PC-9 (cell line): Measurements from ENCODE around the gene PSMA6. TPM values are rescaled to one million over a fixed set of nuclear protein-coding genes. Genes with fewer than 3 reads are reported as not detected.

Experiments used
- Bru-seq: library from RNA; stranded (reverse); fragments of 400-500 nt; gene quantifications from one replicate; lab custom pipeline; 2021; lab: Mats Ljungman, UMichigan
- BruChase-seq, 2 experiments: library from RNA; stranded (reverse); fragments of 400-500 nt; gene quantifications; one replicate each; lab custom pipeline; 2021; lab: Mats Ljungman, UMichigan
- BruUV-seq: library from RNA; stranded (reverse); fragments of 400-500 nt; replicated peaks from 2 replicates; lab custom pipeline; 2021; lab: Mats Ljungman, UMichigan
- CTCF ChIA-PET: fragments of 300-600 bp; sonication (Branson Sonifier 250); formaldehyde crosslinking; loops from one replicate; lab custom pipeline; 2022; ENCODE audit warnings: antibody characterized with exemption; lab: Charles Lee
- POLR2A ChIA-PET: fragments of 300-600 bp; sonication (Branson Sonifier 250); formaldehyde crosslinking; loops from one replicate; lab custom pipeline; 2022; ENCODE audit warnings: antibody characterized with exemption; ENCODE audit not compliant: unreplicated experiment; lab: Charles Lee
- DNase-seq, 2 experiments: peaks; one replicate each; pipeline versions ENCODE4 v3.0.0 to v3.0.0-alpha.2; 2015 to 2022; ENCODE audit warnings: mixed read lengths in 1 of 2
- H2AFZ ChIP-seq: fragments of 200-600 bp; sonication (generic); 2 replicates; pipeline ENCODE4 v1.8.1; 2017; ENCODE audit warnings: antibody characterized with exemption
- H3F3A ChIP-seq: fragments of 200-600 bp; sonication (generic); 2 replicates; pipeline ENCODE4 v1.8.1; 2017; ENCODE audit warnings: antibody characterized with exemption, mild to moderate bottlenecking, low read depth; ENCODE audit not compliant: insufficient read depth
- H3K27ac ChIP-seq: fragments of 200-600 bp; sonication (generic); 2 replicates; pipeline ENCODE4 v1.6.1; 2016; ENCODE audit warnings: mixed run types
- H3K27me3 ChIP-seq: fragments of 200-600 bp; sonication (generic); 2 replicates; pipeline ENCODE4 v1.6.1; 2016; ENCODE audit warnings: low read depth, mixed run types; ENCODE audit not compliant: insufficient read depth
- H3K36me3 ChIP-seq: fragments of 200-600 bp; sonication (generic); 2 replicates; pipeline ENCODE4 v1.6.1; 2016; ENCODE audit warnings: low read depth, mixed run types
- H3K4me1 ChIP-seq: fragments of 200-600 bp; sonication (generic); replicated peaks from 2 replicates; pipeline ENCODE4 v1.6.1; 2016; ENCODE audit warnings: mixed run types; ENCODE audit not compliant: insufficient read depth
- H3K4me2 ChIP-seq: fragments of 200-600 bp; sonication (generic); 2 replicates; pipeline ENCODE4 v1.6.1; 2017; ENCODE audit warnings: mixed run types
- H3K4me3 ChIP-seq: fragments of 200-600 bp; sonication (generic); 2 replicates; pipeline ENCODE4 v1.6.1; 2016; ENCODE audit warnings: mixed run types
- H3K79me2 ChIP-seq: fragments of 200-600 bp; sonication (generic); 2 replicates; pipeline ENCODE4 v1.6.1; 2017; ENCODE audit warnings: low read depth, mixed run types
- H3K9me2 ChIP-seq: fragments of 200-600 bp; sonication (generic); 2 replicates; pipeline ENCODE4 v1.8.1; 2017; ENCODE audit warnings: mild to moderate bottlenecking; ENCODE audit not compliant: insufficient read depth
- H3K9me3 ChIP-seq: fragments of 200-600 bp; sonication (generic); 2 replicates; pipeline ENCODE4 v1.8.1; 2016; ENCODE audit warnings: low read depth; ENCODE audit not compliant: insufficient read depth
- H4K20me1 ChIP-seq: fragments of 200-600 bp; sonication (generic); 2 replicates; pipeline ENCODE4 v1.8.1; 2017; ENCODE audit not compliant: insufficient read depth
- EZH2 ChIP-seq: fragments of 200-600 bp; sonication (generic); IDR thresholded peaks from 2 replicates; pipeline ENCODE4 v1.8.0; 2017; ENCODE audit warnings: antibody characterized with exemption, low read depth
- intact Hi-C: fragments of 100-400 bp; cut with micrococcal nuclease; formaldehyde crosslinking; loops from one replicate; pipeline ENCODE4 v1.10.0; 2022; ENCODE audit not compliant: unreplicated experiment
- long read RNA-seq: library from polyadenylated mRNA; stranded (forward); transcript quantifications from one replicate; pipeline ENCODE4 v2.0.0, GENCODE V29; 2022
- total RNA-seq: library from RNA; stranded (reverse); gene quantifications from 2 replicates; pipeline ENCODE4 v1.2.3, GENCODE V29; 2021
- TF ChIP-seq, protein P1 (sequence below): fragments of 200-600 bp; sonication (generic); conservative IDR thresholded peaks from 2 replicates; pipeline ENCODE4 v1.6.1; 2017; ENCODE audit warnings: mixed run types, antibody characterized with exemption, mild to moderate bottlenecking, moderate library complexity

Gene PSMA6
- total RNA-seq (118 and 188 TPM in 2 replicates), Bru-seq, nascent RNA (percentile 89 among the genes with signal in this experiment), BruChase-seq, experiment 1, labeled RNA remaining after a 2-hour chase (percentile 95 among the genes with signal in this experiment), BruChase-seq, experiment 2, labeled RNA remaining after a 6-hour chase (percentile 99 among the genes with signal in this experiment)
- long read RNA-seq, full-length matches to known transcripts: 323 of 336 reads
- long read RNA-seq, partial matches to known transcripts: 0 of 336 reads
- long read RNA-seq, other reads (novel, unspliced or antisense): 13 of 336 reads

DNA sequence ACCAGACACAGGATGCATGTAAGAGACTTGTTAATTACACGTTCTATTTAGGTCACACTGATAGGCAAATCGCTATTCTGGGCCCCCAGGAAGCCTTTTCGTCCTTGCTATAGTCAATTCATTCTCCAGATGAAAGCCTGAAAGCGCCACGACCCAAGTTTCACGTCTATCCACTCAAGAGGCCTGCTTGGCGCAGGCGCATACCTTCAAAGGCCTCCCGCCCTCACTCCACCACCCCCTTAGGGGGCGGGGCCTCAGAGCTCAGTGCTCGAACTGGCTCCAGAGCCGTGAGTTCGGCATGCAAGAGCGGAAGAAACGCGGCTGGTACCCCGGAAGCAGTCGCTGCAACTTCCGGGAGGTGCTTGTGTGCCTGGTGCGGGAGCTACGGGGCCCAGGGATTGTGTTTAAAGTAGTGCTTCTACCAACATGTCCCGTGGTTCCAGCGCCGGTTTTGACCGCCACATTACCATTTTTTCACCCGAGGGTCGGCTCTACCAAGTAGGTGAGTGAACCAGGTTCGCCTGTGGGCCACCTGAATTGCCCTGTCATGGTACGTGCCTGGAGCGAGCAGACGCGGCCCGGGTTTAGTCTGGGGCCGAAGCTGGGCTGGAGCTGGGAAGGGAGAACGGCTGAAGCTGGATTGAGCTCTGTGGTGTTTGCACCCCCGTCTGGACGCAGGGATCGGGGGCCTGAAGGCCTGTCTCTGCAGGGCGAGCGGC, at the start of gene PSMA6:
Gene PSMA6, plus strand, starts transcription at position 332 of the 719 bp plus-strand sequence. Its CDS starts 95 bp downstream, at position 427.
- TSS peak; percentile 72 for BruUV-seq
- CTCF ChIA-PET: interaction anchor here (1.1 kb wide), 1 partner anchor 77 kb away, joined by 3 read pairs; no protein-coding TSS in a partner anchor
- DNase-seq: peak; percentile 94 to 95
- TF ChIP-seq EZH2: no peak
- TF ChIP-seq, protein P1, sequence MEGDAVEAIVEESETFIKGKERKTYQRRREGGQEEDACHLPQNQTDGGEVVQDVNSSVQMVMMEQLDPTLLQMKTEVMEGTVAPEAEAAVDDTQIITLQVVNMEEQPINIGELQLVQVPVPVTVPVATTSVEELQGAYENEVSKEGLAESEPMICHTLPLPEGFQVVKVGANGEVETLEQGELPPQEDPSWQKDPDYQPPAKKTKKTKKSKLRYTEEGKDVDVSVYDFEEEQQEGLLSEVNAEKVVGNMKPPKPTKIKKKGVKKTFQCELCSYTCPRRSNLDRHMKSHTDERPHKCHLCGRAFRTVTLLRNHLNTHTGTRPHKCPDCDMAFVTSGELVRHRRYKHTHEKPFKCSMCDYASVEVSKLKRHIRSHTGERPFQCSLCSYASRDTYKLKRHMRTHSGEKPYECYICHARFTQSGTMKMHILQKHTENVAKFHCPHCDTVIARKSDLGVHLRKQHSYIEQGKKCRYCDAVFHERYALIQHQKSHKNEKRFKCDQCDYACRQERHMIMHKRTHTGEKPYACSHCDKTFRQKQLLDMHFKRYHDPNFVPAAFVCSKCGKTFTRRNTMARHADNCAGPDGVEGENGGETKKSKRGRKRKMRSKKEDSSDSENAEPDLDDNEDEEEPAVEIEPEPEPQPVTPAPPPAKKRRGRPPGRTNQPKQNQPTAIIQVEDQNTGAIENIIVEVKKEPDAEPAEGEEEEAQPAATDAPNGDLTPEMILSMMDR: no peak
- Histone ChIP-seq H4K20me1 (no peaks in the 10 kb centered on the region; the same call in 1 of the 2 replicates), H3K4me3 (peak within 1 kb of the TSS; percentile 94), H3K27me3 (no peaks in the 10 kb centered on the region), H3K9me2 (no peaks in the 10 kb centered on the region), H3K27ac (peak within 1 kb of the TSS; percentile 67), H3K79me2 (peaks cover 49% of the 10 kb centered on the region), H3K36me3 (no peaks in the 10 kb centered on the region), H2AFZ (peak within 1 kb of the TSS; percentile 92), H3K9me3 (no peaks in the 10 kb centered on the region), H3F3A (no peaks in the 10 kb centered on the region), H3K4me2 (peak within 1 kb of the TSS; percentile 98), H3K4me1 (peaks cover 21% of the 10 kb centered on the region)
- POLR2A ChIA-PET: interaction anchor here (0.7 to 1.0 kb wide), 4 partner anchors 13 to 392 kb away, joined by 3 to 5 read pairs (median 4); partner anchors contain the start of gene NFKBIA
- intact Hi-C loops: loop anchor here (1.0 to 5.0 kb wide), 3 partner anchors 41 to 245 kb away; partner anchors contain the start of genes FAM177A1 and PPP2R3C

DNA sequence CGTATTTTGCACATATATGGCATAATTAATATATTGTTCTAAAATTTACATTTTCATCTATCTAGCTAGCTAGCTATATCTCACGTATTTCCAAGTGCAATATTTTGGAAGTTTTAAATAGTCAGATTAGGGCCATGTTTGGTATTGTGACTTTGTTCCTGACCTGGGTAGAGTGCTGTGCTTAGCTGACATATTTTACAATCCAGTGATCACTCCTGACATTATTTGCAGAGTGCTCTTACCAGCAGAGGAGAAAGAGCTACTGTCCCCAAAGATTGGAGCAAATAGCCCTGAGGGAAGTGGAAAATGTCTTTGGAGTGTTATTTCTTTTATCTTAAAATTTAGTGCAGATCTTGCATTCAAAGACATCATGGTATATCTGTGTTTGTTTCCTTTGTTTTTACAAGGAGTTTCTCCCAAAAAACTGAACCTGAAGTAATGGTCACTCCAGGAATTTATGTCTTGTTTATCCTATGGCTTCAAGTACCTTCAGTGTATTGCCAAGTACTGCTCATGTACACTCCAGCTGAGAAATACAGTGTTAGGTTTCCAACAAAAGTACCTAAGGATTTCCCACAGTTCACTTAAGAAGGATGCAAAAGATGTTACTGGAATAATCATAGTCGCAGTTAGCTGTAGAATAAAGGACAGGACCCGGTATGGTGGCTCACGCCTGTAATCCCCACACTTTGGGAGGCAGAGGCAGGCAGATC, 49.4 kb upstream of the PSMA6 start:
- no peak overlapping the region for H3K4me2 ChIP-seq
- H3K4me3 ChIP-seq: no peak overlapping the region
- no peaks in the 10 kb centered on the region for H3F3A ChIP-seq
- no peaks in the 10 kb centered on the region for H3K79me2 ChIP-seq
- H3K9me2 ChIP-seq: no peaks in the 10 kb centered on the region
- no peaks in the 10 kb centered on the region for H3K27me3 ChIP-seq
- no peaks in the 10 kb centered on the region for H3K36me3 ChIP-seq
- no peak overlapping the region for H3K27ac ChIP-seq
- ChIA-PET POLR2A (no interaction called here), CTCF (no interaction called here)
- no peak for TF ChIP-seq EZH2
- TF ChIP-seq, protein P1: no peak
- no peaks in the 10 kb centered on the region for H4K20me1 ChIP-seq
- no peak overlapping the region for H2AFZ ChIP-seq
- H3K4me1 ChIP-seq: no peaks in the 10 kb centered on the region
- BruUV-seq: no TSS peak
- intact Hi-C loops: no loop called here
- no peaks in the 10 kb centered on the region for H3K9me3 ChIP-seq
- DNase-seq: no peak

DNA sequence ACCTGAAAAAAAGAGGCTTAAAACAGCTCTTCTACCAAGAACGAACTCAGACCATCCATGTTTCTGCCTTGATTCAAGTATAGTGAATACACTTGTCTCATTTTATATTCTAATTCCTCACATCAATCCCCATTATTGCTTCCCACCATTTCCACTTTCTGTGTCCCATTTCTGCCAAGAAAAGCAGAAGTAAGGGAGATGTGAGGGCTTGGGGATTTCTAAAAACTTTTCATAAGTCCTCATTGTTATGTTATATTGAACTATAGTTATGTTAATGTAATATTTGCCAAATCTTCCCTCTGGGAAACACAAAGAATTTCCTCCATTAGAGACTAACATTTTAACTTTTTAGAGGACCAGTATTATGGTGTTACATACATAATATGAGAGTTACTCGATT, 48.2 kb upstream of the PSMA6 start:
- POLR2A ChIA-PET: no interaction called here
- intact Hi-C loops: no loop called here
- Histone ChIP-seq H2AFZ (no peak overlapping the region), H3K9me2 (no peaks in the 10 kb centered on the region), H4K20me1 (no peaks in the 10 kb centered on the region), H3K36me3 (no peaks in the 10 kb centered on the region), H3K27ac (no peak overlapping the region), H3K27me3 (no peaks in the 10 kb centered on the region), H3F3A (no peaks in the 10 kb centered on the region), H3K9me3 (no peaks in the 10 kb centered on the region), H3K79me2 (no peaks in the 10 kb centered on the region), H3K4me2 (no peak overlapping the region), H3K4me3 (no peak overlapping the region), H3K4me1 (no peaks in the 10 kb centered on the region)
- BruUV-seq: no TSS peak
- CTCF ChIA-PET: interaction anchor here (0.6 kb wide), 1 partner anchor 575 kb away, joined by 4 read pairs; no protein-coding TSS in a partner anchor
- DNase-seq: no peak
- no peak for TF ChIP-seq EZH2
- TF ChIP-seq, protein P1: no peak
